ENCODE measurements around the gene FAM83B.

The FAM83B gene

DNA sequence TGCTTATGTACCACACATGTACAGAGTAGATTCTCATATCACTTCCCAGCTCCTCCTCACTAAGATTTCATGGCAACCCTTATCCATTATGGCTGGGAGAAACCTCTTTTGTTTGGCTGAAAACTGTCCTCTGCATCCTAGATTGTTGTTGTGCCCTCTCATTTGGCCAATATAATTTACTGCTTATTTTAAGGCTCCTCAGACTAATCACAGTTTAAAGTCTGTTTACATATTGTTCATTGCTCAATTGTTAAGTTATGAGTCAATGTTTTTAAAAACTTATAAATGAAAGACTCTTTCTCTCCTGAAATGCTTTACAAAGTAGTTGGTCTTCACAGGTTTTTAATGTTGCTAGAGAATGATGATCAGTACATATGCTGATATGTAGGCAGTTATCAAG, 57.3 kb downstream of the FAM83B start:
- H3K4me3 ChIP-seq (ENCODE audit: low read depth, low read length): no peak overlapping the region
- DNase-seq (ENCODE audit: low read depth): no peak
- TF ChIP-seq POLR2A (IDR thresholded peaks at IDR 0.05; ENCODE audit: extremely low read depth, insufficient read length) (no peak), MYC (IDR thresholded peaks at IDR 0.05; ENCODE audit: low read depth, low read length) (no peak)
- TF ChIP-seq, protein P1, sequence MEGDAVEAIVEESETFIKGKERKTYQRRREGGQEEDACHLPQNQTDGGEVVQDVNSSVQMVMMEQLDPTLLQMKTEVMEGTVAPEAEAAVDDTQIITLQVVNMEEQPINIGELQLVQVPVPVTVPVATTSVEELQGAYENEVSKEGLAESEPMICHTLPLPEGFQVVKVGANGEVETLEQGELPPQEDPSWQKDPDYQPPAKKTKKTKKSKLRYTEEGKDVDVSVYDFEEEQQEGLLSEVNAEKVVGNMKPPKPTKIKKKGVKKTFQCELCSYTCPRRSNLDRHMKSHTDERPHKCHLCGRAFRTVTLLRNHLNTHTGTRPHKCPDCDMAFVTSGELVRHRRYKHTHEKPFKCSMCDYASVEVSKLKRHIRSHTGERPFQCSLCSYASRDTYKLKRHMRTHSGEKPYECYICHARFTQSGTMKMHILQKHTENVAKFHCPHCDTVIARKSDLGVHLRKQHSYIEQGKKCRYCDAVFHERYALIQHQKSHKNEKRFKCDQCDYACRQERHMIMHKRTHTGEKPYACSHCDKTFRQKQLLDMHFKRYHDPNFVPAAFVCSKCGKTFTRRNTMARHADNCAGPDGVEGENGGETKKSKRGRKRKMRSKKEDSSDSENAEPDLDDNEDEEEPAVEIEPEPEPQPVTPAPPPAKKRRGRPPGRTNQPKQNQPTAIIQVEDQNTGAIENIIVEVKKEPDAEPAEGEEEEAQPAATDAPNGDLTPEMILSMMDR (IDR thresholded peaks at IDR 0.05; ENCODE audit: low read depth, low read length): no peak
- TF ChIP-seq, protein P2, sequence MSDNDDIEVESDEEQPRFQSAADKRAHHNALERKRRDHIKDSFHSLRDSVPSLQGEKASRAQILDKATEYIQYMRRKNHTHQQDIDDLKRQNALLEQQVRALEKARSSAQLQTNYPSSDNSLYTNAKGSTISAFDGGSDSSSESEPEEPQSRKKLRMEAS (IDR thresholded peaks at IDR 0.05; ENCODE audit: low read depth, low read length): no peak

DNA sequence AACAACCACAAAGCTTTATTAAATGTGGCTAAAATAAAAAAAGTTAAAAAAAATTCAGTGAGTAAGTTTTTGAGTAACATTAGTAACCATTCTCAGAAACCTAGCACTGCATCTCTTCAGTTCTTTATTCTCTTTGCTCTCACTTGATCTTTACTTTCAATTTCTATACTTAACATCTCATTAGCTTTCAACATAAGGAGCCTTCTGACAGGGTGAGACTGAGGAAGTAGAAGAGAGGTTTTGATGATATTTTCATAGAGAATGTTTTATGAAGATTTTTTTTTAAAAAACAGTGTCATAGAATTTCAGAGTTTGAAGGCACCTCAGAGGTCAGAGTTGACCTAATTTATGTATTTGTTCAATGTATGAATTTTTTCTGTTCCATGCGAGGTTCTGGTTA, 60.8 kb downstream of the FAM83B start:
- no peak for DNase-seq (ENCODE audit: low read depth)
- TF ChIP-seq, protein P2 (IDR thresholded peaks at IDR 0.05; ENCODE audit: low read depth, low read length): no peak
- no peak for TF ChIP-seq POLR2A (IDR thresholded peaks at IDR 0.05; ENCODE audit: extremely low read depth, insufficient read length)
- TF ChIP-seq MYC (IDR thresholded peaks at IDR 0.05; ENCODE audit: low read depth, low read length): no peak
- TF ChIP-seq, protein P1 (IDR thresholded peaks at IDR 0.05; ENCODE audit: low read depth, low read length): no peak
- no peak overlapping the region for H3K4me3 ChIP-seq (ENCODE audit: low read depth, low read length)

DNA sequence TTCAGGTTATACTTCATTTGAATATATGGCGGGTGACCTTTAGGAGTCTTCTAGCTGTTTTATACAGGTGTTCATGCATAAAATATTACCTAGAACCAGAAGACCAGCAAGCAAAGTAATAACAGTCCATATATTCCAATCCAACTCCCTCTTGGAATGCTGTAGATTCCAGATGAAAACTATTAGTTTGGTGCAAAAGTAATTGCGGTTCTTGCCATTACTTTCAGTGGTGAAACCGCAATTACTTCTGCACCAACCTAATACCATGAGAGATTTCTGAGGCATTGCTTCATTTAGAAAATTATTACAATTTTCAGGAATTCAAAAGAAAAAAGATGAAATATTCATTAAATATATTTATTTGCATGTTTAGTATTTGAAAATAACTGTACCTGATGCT, 62.6 kb downstream of the FAM83B start:
- DNase-seq (ENCODE audit: low read depth): no peak
- no peak overlapping the region for H3K4me3 ChIP-seq (ENCODE audit: low read depth, low read length)
- TF ChIP-seq POLR2A (IDR thresholded peaks at IDR 0.05; ENCODE audit: extremely low read depth, insufficient read length) (no peak), MYC (IDR thresholded peaks at IDR 0.05; ENCODE audit: low read depth, low read length) (no peak)
- TF ChIP-seq, protein P1 (IDR thresholded peaks at IDR 0.05; ENCODE audit: low read depth, low read length): no peak
- TF ChIP-seq, protein P2 (IDR thresholded peaks at IDR 0.05; ENCODE audit: low read depth, low read length): no peak

DNA sequence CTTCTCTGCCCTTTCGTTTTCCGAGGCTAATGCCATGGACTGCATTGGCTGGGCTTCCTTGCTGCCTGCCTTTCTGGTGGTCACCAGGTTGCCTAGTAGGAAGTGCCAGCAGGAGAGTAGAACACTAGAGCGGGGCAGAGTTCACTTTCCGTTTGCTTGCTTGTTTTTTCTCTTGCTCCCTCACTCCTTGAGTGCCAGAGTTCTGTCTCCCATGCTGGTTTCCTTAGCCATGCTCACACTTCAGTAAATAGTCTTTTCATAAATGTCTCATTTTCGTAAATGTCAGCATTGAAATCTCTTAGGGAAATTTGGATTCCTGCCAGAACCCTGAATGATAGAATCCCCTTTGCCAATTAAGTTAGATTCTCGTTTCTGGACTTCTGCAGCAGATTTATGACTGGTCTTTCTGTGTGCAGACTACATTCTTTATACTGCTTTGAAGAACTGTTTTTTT, 63.9 kb downstream of the FAM83B start:
- no peak overlapping the region for H3K4me3 ChIP-seq (ENCODE audit: low read depth, low read length)
- no peak for DNase-seq (ENCODE audit: low read depth)
- TF ChIP-seq MYC (IDR thresholded peaks at IDR 0.05; ENCODE audit: low read depth, low read length) (no peak), POLR2A (IDR thresholded peaks at IDR 0.05; ENCODE audit: extremely low read depth, insufficient read length) (no peak)
- TF ChIP-seq, protein P2 (IDR thresholded peaks at IDR 0.05; ENCODE audit: low read depth, low read length): no peak
- TF ChIP-seq, protein P1 (IDR thresholded peaks at IDR 0.05; ENCODE audit: low read depth, low read length): no peak

DNA sequence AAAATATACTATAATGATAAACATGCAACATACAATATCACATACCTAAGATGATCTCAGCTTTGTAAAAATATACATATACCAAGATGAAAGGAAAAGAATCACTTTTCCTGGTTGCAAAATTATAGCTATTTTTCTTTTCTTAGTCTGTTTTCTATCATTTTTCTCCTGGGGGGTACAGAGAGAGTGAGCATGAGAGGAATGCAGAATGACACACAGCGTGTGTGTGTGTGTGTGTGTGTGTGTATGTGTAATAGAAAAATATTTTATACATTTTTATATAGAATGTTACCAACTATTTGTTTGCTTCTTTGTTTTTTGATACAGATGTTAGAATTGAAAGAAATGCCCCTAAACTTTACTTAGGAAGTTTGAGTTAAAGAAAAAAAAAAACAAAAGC, 64.3 kb downstream of the FAM83B start:
- TF ChIP-seq MYC (IDR thresholded peaks at IDR 0.05; ENCODE audit: low read depth, low read length) (no peak), POLR2A (IDR thresholded peaks at IDR 0.05; ENCODE audit: extremely low read depth, insufficient read length) (no peak)
- TF ChIP-seq, protein P2 (IDR thresholded peaks at IDR 0.05; ENCODE audit: low read depth, low read length): no peak
- TF ChIP-seq, protein P1 (IDR thresholded peaks at IDR 0.05; ENCODE audit: low read depth, low read length): no peak
- H3K4me3 ChIP-seq (ENCODE audit: low read depth, low read length): no peak overlapping the region
- DNase-seq (ENCODE audit: low read depth): no peak

Measured in NB4 (cell line).